Measurements from ENCODE around the gene TJAP1.

The TJAP1 gene, protein sequence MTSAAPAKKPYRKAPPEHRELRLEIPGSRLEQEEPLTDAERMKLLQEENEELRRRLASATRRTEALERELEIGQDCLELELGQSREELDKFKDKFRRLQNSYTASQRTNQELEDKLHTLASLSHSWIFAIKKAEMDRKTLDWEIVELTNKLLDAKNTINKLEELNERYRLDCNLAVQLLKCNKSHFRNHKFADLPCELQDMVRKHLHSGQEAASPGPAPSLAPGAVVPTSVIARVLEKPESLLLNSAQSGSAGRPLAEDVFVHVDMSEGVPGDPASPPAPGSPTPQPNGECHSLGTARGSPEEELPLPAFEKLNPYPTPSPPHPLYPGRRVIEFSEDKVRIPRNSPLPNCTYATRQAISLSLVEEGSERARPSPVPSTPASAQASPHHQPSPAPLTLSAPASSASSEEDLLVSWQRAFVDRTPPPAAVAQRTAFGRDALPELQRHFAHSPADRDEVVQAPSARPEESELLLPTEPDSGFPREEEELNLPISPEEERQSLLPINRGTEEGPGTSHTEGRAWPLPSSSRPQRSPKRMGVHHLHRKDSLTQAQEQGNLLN

DNA sequence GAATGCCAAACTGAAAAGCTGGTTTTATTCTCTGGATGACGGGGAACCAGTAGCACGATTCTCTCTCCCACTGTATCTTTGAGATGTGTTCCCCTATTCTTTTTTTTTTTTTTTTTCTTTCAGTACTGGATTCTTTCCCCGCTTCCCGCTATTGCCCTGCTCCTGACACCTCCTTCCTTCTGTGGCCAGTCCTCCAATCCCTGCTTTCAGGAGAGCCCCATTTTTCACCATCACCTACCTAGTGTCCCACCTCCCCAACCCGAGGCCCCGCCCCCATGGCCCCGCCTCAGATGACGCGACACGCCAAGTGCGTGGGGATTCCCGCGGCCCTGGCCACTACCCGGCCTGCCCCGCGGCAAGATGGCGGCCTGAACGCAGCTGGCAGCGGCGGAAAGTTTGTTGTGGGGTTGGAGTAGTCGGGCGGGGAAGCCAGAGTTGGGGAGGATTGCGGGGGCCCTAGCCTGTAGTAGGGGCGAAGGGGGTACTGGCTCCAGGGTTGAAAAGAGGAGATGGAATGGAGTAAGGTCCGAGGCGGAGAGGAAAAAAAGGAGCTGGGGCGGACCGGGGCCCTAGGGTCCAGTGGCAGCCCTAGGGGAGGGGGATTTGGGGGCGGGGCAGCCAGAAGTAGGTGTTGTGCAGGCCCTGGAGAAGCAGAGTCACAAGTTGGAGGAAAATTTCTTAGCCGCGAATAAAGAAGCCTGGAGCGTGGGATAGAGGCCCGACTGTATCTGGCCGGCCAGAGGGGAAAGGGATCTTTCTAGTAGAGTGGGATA, at the start of gene TJAP1:
TSS of gene TJAP1 (plus strand) at position 336 of the 773 bp plus-strand sequence. CDS start 21,432 bp downstream, outside the sequence.
- DNase-seq (ENCODE audit: low read depth), result peak; percentile 98

DNA sequence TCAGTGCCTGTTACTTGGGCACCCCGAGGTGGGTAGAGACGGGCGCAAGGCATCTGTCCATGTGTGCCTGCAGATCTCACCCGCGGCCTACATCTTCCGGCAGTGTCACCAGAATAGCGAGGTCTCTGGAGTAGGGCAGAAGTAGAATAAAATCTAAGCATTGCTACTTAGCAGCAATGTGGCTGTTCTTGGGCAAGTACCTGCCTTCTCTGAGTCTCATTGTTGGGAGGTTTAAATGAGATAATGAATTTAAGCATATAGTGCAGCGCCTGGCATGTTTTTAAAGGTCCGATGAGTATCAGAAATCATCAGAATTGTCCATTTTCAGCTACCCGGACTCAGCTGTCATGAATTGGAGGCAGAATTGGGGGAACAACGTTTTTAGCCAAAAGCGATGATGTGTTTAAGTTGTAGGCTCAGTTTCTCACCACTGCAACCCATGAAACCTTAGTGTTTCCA, 49.2 kb upstream of the TJAP1 start:
- no peak for DNase-seq (ENCODE audit: low read depth)

DNA sequence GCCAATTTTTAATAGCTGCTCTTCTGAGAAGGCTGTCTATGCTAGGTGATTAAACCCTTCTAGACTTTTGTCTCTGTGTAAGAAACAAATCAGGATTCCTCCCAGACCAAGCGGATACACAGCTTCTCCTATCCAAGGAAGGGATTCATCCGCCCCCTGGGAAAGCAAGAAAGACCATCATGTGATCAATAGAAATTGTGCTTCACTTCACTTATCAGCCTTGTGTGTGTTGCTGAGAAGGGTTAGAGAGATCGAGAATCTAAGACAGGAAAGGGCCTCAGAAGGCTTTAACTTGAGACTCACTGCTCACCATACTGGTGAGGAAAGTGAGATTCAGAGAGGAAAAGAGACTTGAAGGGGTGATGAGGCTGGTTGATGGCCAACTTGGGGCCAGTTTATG, 48.5 kb upstream of the TJAP1 start:
- DNase-seq (ENCODE audit: low read depth), result no peak

DNA sequence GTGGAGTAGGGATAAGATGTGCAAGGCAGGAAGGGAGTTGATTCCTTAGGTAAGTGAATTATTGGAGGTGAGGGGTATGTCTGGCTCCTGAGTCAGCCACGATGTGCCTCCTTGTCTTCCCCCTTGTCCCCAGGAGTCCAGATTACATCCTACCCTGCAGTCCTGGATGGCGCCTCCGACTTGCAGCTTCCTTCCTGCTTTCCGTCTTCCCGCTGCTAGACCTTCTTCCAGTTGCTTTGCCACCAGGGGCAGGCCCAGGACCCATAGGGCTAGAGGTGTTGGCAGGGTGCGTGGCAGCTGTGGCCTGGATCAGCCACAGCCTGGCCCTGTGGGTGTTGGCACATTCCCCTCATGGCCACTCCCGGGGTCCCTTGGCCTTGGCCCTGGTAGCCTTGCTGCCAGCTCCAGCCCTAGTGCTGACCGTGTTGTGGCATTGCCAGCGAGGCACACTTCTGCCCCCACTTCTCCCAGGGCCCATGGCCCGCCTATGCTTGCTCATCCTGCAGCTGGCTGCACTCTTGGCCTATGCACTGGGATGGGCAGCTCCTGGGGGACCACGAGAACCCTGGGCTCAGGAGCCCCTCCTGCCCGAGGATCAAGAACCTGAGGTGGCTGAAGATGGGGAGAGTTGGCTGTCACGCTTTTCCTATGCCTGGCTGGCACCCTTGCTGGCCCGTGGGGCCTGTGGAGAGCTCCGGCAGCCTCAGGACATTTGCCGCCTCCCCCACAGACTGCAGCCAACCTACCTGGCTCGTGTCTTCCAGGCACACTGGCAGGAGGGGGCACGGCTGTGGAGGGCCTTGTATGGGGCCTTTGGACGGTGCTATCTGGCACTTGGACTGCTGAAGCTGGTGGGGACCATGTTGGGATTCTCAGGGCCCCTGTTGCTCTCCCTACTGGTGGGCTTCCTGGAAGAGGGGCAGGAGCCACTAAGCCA, 45.1 kb upstream of the TJAP1 start:
- DNase-seq (ENCODE audit: low read depth), result no peak

DNA sequence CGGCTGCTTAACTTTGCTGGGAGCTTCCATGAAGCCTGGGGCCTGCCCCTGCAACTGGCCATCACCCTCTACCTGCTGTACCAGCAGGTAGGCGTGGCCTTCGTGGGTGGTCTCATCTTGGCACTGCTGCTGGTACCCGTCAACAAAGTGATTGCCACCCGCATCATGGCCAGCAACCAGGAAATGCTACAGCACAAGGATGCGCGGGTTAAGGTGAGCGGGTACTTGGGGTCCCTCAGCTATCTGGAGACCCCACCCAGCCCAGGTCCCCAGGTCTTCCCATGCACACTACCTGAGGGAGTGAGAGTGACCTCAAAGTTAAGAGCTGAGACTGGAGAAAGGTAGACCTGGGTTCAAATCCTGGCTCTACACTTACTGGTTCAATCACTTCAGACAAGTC, 44.2 kb upstream of the TJAP1 start:
- no peak for DNase-seq (ENCODE audit: low read depth)

DNA sequence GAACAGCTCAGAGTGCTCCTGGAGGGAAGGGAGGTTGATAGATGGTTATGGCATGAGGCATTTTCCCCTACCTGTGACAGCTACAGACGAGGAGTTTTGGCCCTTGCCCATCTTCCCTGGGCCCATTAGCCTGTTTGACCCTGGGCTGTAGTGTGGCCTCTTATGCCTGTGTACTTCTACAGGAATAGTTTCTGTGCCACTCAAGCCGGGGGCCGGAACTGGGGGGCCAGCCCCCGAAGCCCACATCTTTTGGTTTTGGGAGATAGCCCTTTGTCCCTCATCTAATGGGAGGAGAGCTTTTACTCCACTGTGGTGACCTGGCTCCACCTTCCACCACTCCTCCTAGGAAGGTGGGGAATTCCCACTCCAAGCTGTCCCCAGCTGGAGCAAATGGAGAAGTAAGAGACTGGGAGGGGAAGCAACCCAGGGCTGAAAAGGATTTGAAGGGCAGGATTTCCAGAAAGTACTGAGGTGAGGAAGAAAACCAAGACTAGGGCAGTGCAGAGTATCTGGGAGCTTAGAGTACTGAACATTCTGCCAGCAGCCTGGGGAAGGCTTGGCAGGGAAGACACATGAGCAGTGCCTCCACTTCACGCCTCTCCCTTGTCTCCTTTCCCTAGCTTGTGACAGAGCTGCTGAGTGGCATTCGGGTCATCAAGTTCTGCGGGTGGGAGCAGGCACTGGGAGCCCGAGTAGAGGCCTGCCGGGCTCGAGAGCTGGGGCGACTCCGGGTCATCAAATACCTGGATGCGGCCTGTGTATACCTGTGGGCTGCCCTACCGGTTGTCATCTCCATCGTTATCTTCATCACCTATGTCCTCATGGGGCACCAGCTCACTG, 43.1 kb upstream of the TJAP1 start:
- DNase-seq (ENCODE audit: low read depth), result no peak

DNA sequence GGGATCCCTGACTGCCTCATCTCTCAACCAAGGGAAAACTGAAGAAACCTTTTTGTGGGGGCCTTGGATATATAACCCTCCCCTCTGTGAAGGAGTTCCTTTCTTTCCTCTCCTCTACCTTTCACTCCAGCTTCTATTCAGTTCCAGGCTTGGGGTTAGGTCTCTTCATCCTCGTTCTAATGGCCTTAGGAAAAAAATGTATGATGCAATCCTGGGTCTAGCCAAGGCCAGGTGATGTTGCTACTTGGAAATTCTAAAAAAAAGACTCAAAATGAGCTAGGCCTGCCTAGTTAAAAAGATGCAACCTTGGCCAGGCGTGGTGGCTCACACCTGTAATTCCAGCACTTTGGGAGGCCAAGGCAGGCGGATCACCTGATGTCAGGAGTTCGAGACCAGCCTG, 42.4 kb upstream of the TJAP1 start:
- no peak for DNase-seq (ENCODE audit: low read depth)

DNA sequence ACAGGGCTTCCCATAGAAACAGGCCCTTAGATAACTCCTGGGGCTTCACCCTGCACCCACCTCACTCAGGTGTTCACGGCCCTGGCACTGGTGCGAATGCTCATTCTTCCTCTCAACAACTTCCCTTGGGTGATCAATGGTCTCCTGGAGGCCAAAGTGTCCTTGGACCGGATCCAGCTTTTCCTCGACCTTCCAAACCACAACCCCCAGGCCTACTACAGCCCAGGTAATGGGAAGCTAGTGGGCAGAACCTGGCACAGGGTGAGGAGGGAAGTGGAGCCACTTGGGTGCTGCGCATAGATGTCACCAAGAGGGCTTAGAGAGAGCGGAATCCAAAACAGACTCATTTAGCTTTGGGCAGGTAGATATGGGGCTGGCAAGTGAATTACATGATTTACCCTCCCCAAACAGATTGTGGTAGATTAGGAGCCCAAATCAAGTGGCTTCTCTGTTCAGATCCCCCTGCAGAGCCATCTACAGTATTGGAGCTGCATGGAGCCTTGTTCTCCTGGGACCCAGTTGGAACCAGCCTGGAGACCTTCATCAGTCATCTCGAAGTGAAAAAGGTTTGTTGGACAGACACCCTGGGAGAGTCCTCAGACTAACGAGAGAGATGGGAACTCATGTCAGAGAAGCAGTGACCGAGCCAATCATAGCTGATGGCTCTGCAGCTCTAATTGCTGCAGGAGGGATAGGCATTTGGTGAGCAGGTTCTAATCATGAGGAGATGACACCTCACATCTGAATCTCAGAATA, 41.5 kb upstream of the TJAP1 start:
- DNase-seq (ENCODE audit: low read depth), result no peak

DNA sequence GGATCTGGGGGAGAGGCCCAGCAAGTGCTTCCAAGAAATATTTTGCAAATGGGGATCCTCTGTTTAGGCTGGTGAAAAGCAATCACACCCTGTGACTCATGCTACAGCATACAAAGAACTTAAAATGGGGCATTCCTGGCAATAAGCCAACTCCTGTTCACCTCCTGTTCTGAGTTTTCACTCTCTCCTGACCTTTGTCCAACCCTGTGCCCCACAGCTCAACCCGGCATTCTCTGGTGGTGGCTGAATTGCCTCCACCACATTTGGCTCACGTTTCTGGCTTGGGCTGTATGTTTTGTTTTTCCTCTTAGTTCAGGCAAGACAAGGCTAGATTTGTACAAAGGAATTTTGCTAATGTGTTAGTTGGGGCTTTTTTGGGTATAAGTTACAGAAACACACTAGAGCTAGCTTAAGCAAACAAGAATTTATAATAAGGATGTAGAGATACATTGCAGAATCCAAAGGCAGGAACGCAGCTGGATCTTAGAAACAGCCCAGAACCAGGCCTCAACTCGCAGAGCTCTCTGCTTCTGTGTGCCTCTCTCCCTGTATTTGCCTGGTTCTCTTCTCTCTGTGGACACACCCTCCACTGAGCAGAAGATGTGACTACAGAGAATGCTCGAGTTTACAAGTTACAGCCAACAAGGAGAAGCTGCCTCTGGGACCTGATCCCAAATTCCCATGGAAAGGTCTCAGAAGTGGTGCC, 40.6 kb upstream of the TJAP1 start:
- no peak for DNase-seq (ENCODE audit: low read depth)

DNA sequence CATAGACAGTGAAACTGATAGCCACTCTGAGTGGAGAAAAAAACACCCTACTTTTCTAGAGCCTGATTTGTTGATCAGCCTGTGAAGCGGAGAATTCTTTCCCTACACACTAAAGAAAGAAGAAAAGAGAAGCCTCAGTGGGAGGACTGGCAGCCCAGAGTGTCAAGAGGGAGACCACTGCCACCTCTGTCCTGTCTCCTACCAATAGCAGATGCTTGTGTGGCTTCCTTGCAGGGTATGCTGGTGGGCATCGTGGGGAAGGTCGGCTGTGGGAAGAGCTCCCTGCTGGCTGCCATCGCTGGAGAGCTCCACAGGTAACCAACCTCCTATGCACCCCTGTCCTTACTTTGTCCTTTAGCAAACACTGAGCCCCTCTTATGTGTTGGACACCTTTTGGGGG, 39.7 kb upstream of the TJAP1 start:
- DNase-seq (ENCODE audit: low read depth), result no peak

DNA sequence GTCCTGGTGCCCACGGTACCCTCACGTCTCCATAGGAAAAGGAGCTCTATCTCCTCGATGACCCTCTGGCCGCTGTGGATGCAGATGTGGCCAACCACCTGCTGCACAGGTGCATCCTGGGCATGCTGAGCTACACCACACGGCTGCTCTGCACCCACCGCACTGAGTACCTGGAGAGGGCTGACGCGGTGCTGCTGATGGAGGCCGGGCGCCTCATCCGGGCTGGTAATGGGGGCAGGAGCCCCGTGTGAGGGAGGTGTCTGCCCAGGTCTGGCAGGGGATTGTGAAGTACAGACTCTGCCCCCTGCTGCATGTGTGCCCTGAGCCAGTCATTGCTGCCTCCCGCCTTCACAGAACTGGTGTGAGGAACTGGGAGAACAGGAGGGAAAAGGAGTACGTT, 34.4 kb upstream of the TJAP1 start:
- no peak for DNase-seq (ENCODE audit: low read depth)

DNA sequence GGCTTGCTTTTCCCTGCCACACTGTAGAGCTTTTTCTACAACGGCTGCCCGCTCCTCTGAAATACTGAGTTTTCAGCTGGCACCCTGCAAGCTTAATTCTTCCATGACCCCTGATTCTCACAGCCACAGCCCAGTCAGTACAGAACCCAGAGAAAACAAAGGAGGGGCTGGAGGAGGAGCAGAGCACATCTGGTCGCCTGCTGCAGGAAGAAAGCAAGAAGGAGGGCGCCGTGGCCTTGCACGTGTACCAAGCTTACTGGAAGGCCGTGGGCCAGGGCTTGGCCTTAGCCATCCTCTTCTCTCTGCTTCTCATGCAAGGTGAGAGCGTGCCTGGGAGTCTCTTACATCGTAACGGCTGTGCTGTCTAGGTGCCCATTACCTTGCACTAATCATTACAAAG, 33.3 kb upstream of the TJAP1 start:
- DNase-seq (ENCODE audit: low read depth), result no peak

DNA sequence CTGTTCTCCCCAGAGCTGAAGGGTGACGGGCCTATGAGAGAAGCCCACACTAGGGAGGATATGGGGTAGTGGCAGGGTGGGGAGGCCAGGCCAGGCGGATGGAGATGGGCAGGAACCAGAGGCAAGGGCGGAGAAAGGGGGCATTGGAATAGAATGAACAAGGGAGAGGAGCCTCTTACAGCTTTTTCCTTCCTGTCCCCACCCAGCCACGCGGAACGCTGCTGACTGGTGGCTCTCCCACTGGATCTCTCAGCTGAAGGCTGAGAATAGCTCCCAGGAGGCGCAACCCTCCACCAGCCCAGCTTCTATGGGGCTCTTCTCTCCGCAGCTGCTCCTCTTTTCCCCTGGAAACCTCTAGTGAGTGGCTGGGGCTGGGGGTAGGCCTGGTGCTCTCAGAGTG, 32.8 kb upstream of the TJAP1 start:
- no peak for DNase-seq (ENCODE audit: low read depth)

DNA sequence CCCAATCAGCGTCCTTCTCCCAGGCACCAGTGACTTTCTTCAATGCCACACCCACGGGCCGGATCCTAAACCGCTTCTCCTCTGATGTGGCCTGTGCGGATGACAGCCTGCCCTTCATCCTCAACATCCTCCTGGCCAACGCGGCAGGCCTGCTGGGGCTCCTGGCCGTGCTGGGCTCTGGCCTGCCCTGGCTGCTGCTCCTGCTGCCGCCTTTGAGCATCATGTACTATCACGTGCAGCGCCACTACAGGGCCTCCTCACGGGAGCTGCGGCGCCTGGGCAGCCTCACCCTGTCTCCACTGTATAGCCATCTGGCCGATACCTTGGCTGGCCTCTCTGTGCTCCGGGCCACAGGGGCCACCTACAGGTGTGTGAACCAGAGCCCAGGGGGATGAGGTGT, 31.8 kb upstream of the TJAP1 start:
- no peak for DNase-seq (ENCODE audit: low read depth)

DNA sequence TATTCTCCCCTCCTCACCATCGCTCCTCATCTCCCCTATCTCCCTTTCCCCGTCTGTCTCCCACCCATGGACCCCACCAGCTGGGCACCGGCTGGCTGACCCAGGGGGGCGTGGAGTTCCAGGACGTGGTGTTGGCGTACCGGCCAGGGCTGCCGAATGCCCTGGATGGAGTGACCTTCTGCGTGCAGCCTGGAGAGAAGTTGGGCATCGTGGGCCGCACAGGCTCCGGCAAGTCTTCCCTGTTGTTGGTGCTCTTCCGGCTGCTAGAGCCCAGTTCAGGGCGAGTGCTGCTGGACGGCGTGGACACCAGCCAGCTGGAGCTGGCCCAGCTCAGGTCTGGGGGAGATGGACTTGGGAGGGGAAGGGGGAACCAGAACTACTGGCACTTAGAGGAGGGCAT, 29.8 kb upstream of the TJAP1 start:
- DNase-seq (ENCODE audit: low read depth), result no peak

DNA sequence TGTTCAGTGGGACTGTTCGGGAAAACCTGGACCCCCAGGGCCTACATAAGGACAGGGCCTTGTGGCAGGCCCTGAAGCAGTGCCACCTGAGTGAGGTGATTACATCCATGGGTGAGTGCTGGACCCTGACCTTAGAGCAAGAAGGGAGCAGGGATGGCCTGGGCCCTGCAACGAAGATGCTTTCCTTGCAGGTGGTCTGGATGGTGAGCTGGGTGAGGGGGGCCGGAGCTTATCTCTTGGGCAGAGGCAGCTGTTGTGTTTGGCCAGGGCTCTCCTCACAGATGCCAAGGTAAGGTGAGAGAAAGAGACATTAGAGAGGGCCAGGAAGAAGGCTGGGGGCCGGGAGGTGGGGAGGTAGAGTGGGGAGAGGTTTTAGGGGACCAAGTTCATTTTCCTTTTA, 28.5 kb upstream of the TJAP1 start:
- no peak for DNase-seq (ENCODE audit: low read depth)

DNA sequence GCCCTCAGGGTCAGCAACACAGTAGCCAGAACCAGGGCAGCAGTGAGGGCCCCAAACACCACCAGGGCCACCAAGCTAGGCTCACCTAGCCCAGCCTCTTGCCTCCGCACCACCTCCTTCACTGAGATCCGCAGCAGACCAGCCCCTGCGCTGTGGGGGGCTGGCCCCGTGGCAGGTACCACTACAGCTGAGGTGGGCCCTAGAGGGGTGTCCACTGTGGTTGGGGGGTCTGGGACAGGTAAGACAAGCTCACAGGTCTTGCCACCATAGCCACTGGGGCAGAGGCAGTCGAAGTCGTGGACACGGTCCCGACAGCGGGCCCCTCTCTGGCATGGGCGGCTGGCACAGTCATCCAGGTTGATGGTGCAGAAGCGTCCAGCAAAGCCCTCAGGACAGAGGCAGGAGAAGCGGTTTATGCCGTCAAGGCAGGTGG, 26.7 kb upstream of the TJAP1 start:
- no peak for DNase-seq (ENCODE audit: low read depth)

DNA sequence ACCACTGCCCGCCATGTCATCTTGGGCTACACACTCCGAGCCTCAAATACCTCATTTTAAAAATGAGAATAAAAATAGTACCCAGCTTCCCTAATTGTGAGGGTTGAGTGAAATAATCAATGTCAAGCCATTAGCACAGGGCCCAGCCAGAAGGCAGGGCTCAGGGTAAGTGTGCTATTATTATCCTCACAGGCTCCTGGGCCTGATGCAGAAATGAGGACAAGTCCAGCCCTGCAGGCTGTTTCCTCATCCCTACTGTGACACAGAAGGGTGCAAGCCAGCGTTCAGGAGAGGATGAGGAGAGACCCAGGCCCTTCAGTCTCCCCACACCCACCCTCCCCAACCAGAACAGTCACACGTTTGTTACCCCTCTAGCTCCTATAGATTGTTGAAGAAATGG, 26.0 kb upstream of the TJAP1 start:
- no peak for DNase-seq (ENCODE audit: low read depth)

DNA sequence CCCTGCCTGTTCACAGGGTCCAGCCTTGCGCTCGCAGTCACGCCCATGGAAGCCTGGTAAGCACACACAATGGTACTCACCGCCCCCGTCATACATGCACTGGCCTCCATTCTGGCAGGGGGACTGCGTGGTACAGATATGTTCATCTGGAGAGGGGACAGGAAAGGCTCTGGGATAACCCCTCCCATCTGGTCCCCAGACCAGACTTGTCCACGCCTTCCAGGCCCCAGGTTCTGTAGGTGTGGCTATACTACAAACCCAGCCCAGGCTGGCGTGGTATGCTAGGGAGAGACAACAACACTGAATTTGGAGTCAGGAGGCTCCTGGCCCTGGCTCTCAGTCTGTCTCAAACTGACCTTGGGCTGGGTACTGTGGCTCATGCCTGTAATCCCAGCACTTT, 25.4 kb upstream of the TJAP1 start:
- no peak for DNase-seq (ENCODE audit: low read depth)

DNA sequence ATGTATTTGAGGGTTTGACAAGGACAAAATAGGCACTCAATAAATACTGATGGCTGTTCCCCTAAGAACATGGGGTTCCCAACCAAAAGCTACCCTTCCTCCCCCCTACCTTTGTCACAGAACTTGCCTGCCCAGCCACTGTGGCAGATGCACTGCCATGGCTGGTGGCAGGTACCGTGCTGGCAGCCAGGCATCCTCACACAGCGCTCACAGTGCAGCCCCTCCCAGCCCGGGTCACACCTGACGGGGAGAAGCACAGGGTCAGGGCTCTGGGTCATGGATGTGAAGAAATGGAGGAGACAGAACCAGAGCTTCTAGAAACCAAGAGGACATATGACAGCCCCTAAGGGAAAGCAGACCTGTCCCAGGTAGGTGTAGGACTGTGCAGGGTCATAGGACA, 24.5 kb upstream of the TJAP1 start:
- no peak for DNase-seq (ENCODE audit: low read depth)

All from activated T-cell treated with anti-CD3 and anti-CD28 coated beads for 48 hours (primary cell).